ENCODE results near the gene ACVR1.

ACVR1 gene

DNA sequence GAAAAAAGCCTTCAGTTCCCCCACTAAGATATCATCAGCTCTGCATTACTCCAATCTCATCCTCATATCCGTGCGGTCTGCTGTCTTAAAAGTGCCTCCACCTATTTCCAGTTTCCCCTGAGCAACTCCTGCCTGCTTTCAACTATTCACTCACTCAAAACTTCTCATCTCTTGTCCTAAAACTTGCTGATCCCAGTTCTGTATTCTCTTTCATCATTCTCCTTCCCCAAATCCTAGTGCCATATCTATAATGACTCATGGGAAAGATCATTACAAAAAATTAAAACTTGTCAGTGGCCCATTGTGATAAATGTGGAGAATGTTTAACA is 20.0 kb downstream of the ACVR1 start:
- no peak for DNase-seq

DNA sequence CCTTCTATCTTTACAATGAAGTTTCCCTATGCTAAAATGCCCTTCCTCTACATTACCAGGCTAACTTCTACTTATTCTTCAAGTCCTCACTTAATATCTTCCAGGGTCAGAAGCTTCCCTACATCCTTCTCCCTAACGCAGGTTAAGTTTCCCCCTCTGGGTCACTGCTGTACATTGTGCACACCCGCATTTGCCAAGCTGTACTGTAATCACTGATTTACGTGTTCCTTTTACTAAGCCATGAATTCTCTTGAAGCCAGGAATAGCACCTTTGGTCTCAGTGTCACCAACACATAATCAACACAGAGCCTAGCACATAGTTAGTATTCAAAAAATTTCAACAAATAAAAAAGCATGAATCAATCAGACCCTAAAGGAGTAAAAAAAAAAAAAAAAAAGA is 22.3 kb downstream of the ACVR1 start:
- no peak for DNase-seq

GRCh38 chr2:157853211-157853610 is 22.9 kb downstream of the ACVR1 start:
- no peak for DNase-seq

GRCh38 chr2:157849591-157849990 is 26.5 kb downstream of the ACVR1 start:
- DNase-seq, result no peak

GRCh38 chr2:157848213-157848612 is 27.9 kb downstream of the ACVR1 start:
- DNase-seq, result no peak

- no peak for DNase-seq
These were observed 31.0 kb downstream of the ACVR1 start for GRCh38 chr2:157845081-157845480.

GRCh38 chr2:157843935-157844334 is 32.2 kb downstream of the ACVR1 start:
- DNase-seq, result no peak

DNA sequence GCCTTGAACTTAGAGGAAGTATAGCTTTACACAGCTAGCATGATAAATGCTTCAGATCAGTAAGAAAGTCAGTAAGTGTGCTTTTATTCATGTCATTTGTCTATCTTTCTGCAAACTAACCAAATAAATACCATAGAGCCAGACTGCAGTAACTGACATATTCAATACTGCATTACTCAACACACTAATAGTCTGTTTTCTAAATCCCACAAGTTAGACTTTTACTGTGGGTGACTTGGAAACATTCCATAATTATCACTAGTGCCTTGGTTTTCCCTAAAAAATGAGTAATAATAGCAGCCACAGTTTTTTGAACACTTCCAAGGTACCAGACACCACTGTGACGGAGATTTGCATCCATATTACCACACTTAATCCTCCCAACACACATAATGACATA is 33.0 kb downstream of the ACVR1 start:
- DNase-seq, result no peak

DNA sequence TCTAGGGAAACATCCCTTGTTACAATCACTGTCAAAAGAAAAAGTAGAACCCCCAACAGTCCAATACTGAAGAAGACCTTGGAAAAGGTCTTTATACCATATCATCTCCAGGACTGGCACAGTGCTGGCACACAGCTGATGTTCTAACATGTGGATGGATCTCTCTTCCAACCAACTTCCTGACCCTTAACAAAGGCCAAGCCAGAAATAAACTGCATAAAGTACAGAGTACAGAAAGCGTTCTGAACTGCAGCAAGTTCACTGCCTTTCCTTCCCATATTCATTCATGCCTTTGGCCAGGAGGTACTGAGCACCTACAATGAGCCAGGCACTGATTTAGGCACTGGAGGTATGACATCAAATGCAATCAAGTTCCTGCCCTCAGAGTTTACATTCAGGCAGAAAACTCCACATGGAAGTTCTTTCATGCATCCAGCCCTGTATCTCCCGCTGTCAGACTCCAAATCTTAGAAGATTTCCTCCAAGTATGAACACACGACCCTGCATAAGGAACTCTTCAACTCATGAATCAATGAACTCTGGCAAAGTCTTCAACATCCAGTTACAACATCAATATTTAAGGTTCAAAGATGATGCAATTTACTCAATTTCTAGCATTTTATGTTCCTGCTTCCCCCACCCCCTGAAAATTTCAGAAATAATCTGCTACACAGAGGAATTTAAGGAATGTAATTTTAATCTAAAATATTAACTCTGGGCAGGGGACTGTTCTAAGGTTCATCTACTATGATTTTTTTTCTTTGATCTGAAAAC is 33.8 kb downstream of the ACVR1 start:
- no peak for DNase-seq

DNA sequence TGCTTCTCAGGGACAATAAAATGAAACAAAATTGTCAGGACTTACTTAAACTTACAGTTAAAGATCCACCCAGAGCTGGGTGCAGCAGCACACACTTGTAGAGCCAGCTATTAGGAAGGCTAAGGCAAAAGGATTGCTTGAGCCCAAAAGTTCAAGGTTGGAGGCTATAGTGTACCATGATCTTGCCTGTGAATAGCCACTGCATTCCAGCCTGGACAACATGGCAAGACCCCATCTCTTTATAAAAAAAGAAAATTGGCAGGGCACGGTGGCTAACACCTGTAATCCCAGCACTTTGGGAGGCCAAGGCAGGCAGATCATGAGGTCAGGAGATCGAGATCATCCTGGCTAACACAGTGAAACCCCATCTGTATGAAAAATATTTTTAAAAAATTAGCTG is 34.6 kb downstream of the ACVR1 start:
- DNase-seq, result no peak

- DNase-seq, result no peak
These were observed 35.5 kb downstream of the ACVR1 start for GRCh38 chr2:157840568-157841156.

DNA sequence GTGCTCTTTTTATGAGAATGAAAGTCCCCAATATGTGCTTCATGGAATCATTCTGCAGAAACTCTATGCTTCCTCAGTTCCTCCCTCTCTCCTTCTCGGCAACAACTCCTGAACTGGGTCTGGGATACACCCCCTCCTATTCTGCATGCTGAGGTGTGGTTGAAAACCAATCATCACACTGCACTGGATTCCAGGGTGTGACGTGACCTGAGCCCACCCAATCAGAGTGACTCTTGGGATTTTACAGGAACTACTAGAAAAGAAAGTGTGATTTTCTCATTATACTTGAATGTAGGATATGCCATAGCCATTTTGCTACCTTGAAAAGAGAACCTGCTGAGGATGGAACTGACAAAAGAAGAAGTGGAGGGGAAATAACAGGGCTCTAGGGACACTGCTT is 36.3 kb downstream of the ACVR1 start:
- DNase-seq, result no peak

GRCh38 chr2:157839162-157839801 is 36.8 kb downstream of the ACVR1 start:
- peak in 1 of 51 donors; percentile 12 for DNase-seq

DNA sequence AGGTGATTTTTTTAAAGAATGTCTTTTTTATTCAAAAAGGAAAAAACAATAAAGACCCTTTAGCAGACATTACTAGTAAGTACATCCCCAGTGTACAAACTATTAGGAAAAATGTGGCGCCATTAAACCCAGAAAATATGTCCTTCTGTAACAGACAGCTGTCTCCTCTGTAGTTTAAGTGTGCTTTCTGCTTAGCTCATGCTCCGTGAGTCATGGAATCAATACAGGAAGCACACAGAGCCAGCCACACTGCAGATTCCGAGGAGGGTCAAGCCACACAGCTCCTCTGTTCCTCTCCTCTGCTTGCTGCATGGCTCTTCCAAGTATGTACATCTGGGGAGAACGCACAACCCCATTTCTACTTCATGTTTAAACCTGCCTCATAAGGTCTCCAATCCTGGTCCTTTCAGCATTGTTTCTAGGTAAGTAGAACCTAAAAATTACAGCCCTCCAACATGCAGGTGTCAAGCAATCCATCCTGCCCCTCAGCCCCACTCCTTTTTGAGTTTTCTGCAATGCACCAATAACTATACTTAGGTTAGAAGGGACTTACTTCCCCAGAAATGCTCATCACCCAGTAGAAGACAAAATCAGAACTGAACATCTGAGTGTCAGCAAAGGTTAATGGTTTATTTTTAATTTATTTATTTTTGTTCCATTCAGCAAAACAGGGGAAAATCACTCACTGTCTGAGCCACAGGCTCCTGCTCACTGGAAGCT is 37.5 kb downstream of the ACVR1 start:
- DNase-seq, result peak in 8 of 51 donors; percentile 3 to 18 (median 10)

DNA sequence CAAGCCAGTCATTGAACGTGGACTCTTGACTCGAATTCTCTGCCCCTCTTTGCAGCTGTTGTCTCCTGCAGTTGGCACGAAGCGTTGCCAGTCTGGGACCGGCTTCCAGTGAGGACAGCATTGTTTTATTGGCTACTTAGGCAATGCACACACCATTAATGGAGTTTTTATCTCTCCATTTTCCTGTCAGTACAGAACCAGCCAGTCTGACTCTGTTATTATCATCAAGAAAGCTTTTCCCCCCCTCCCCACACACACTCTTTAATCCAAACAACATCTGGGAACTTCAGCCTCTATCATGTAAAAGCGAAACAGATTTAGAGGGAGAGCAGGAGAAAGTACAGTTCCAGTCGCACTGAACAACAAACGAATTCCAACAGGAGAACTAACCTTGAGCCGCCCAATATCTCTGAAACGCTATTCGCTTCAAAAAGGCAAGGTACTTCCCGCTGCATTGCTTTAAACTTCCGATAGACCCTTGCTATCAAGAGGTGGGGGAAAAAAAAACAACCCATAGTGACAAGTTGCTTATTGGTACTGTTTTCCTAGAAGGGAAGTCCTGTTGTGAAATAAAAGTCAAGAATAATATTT is 38.2 kb downstream of the ACVR1 start:
- peak in 26 of 51 donors; percentile 4 to 63 (median 25) for DNase-seq

- no peak for DNase-seq
These were observed 39.6 kb downstream of the ACVR1 start for GRCh38 chr2:157836531-157836930.

- DNase-seq, result no peak
These were observed 40.7 kb downstream of the ACVR1 start for GRCh38 chr2:157835425-157835824.

GRCh38 chr2:157835006-157835405 is 41.1 kb downstream of the ACVR1 start:
- no peak for DNase-seq

GRCh38 chr2:157833721-157834120 is 42.4 kb downstream of the ACVR1 start:
- no peak for DNase-seq

- no peak for DNase-seq
These were observed 44.4 kb downstream of the ACVR1 start for GRCh38 chr2:157831573-157832315.

Measured in hypothalamus (tissue), 51 donors.